Endothelial cell of umbilical vein (primary cell): ENCODE measurements around the gene B9D1. TPM values are rescaled to one million over a fixed set of nuclear protein-coding genes. Genes with fewer than 3 reads are reported as not detected.
A peak's percentile ranks its signal among the peaks of the same experiment; 100 is the strongest.

Source experiments
- BruUV-seq: library from RNA; stranded (reverse); fragments of 400-500 nt; replicated peaks from 2 replicates; lab custom pipeline; 2021; lab: Mats Ljungman, UMichigan
- CTCF ChIA-PET: fragments of 300-600, 350-600 bp; sonication (Branson Sonifier 250); formaldehyde crosslinking; loops from one replicate; lab custom pipeline; 2021; ENCODE audit warnings: antibody characterized with exemption, inconsistent platforms; lab: Charles Lee
- POLR2A ChIA-PET: fragments of 300-600, 350-600 bp; sonication (Branson Sonifier 250); formaldehyde crosslinking; loops from one replicate; lab custom pipeline; 2021; ENCODE audit warnings: antibody characterized with exemption, inconsistent platforms; lab: Charles Lee
- DNase-seq: peaks from one replicate; pipeline ENCODE4 v3.0.0-alpha.2; 2011; ENCODE audit warnings: low read depth, low spot score
- FAIRE-seq: peaks from 2 replicates; lab custom pipeline; 2011; peaks lifted over from hg19 to GRCh38; lab: Jason Lieb, UNC
- H2AFZ ChIP-seq: 2 replicates; pipeline ENCODE4 v1.6.0; 2012; ENCODE audit warnings: low read depth, low read length, control low read depth, inconsistent platforms
- H3K27ac ChIP-seq: 2 replicates; pipeline ENCODE4 v1.5.1; 2011; ENCODE audit warnings: low read depth, mild to moderate bottlenecking, control low read depth, low read length, moderate library complexity; ENCODE audit not compliant: insufficient read depth
- H3K27me3 ChIP-seq, 2 experiments: 2 replicates each; pipeline versions ENCODE4 v1.6.0 to v1.6.1; 2011; ENCODE audit warnings: low read length in 2 of 2, mixed read lengths in 1 of 2; ENCODE audit not compliant: control insufficient read depth in 2 of 2, insufficient read depth in 2 of 2
- H3K36me3 ChIP-seq, 2 experiments: 2 replicates in 1 of 2; 3 replicates in 1 of 2; pipeline ENCODE4 v1.5.1; 2011; ENCODE audit warnings: low read length in 2 of 2, mild to moderate bottlenecking in 1 of 2, moderate library complexity in 1 of 2; ENCODE audit not compliant: control insufficient read depth in 2 of 2, insufficient read depth in 2 of 2; ENCODE audit errors: extremely low read depth in 1 of 2
- H3K4me1 ChIP-seq: 3 replicates; pipeline ENCODE4 v1.5.1; 2011; ENCODE audit warnings: mild to moderate bottlenecking, low read length; ENCODE audit not compliant: control insufficient read depth, insufficient read depth; ENCODE audit errors: extremely low read depth
- H3K4me2 ChIP-seq: 2 replicates; pipeline ENCODE4 v1.6.1; 2011; ENCODE audit warnings: low read length, control low read depth, mixed read lengths; ENCODE audit not compliant: insufficient read depth
- H3K4me3 ChIP-seq, 3 experiments: fragments of 200-600 bp in 1 of 3; sonication (generic), shearing (Covaris generic) in 1 of 3; replicated peaks in 1 of 3; 2 replicates each; pipeline ENCODE4 v1.5.1; 2011 to 2016; ENCODE audit warnings: control low read depth in 3 of 3, low read length in 3 of 3, mild to moderate bottlenecking in 2 of 3, inconsistent platforms in 1 of 3, low read depth in 1 of 3, moderate library complexity in 1 of 3; ENCODE audit not compliant: insufficient read depth in 1 of 3
- H3K79me2 ChIP-seq: 2 replicates; pipeline ENCODE4 v1.6.0; 2012; ENCODE audit warnings: low read length, inconsistent platforms; ENCODE audit not compliant: control insufficient read depth, insufficient read depth
- H3K9ac ChIP-seq: replicated peaks from 2 replicates; pipeline ENCODE3; 2011; ENCODE audit warnings: low read length, control low read depth; ENCODE audit not compliant: insufficient read depth; ENCODE audit errors: extremely low read depth
- H3K9me1 ChIP-seq: replicated peaks from 3 replicates; pipeline ENCODE4 v1.6.0; 2011; ENCODE audit warnings: mild to moderate bottlenecking, low read length; ENCODE audit not compliant: control insufficient read depth, insufficient read depth; ENCODE audit errors: extremely low read depth
- H3K9me3 ChIP-seq: replicated peaks from 2 replicates; pipeline ENCODE4 v1.5.1; 2012; ENCODE audit warnings: low read length, inconsistent platforms; ENCODE audit not compliant: control insufficient read depth, insufficient read depth
- H4K20me1 ChIP-seq: replicated peaks from 2 replicates; pipeline ENCODE3; 2011; ENCODE audit warnings: mild to moderate bottlenecking, low read length; ENCODE audit not compliant: control insufficient read depth, insufficient read depth; ENCODE audit errors: extremely low read depth
- EZH2 ChIP-seq: IDR thresholded peaks from 2 replicates; pipeline ENCODE4 v1.6.1; 2012; ENCODE audit warnings: borderline replicate concordance, low read depth, mild to moderate bottlenecking, moderate library complexity, low read length, inconsistent platforms; ENCODE audit not compliant: severe bottlenecking
- FOS ChIP-seq: IDR thresholded peaks from 2 replicates; pipeline ENCODE4 v1.6.1; 2011; ENCODE audit warnings: mild to moderate bottlenecking, low read length, moderate library complexity, borderline replicate concordance; ENCODE audit not compliant: insufficient read depth
- JUN ChIP-seq: IDR thresholded peaks from 2 replicates; pipeline ENCODE4 v1.6.1; 2011; ENCODE audit warnings: borderline replicate concordance, low read depth; ENCODE audit not compliant: insufficient read length, insufficient read depth
- MYC ChIP-seq: IDR thresholded peaks from one replicate; pipeline ENCODE4 v1.6.1; 2011; ENCODE audit warnings: mild to moderate bottlenecking, low read depth, low read length
- POLR2A ChIP-seq: IDR thresholded peaks from 2 replicates; pipeline ENCODE4 v1.6.1; 2012; ENCODE audit warnings: low read depth, mild to moderate bottlenecking, control low read depth, low read length
- POLR2AphosphoS5 ChIP-seq: IDR thresholded peaks from 2 replicates; pipeline ENCODE4 v1.6.1; 2012; ENCODE audit warnings: low read depth, mild to moderate bottlenecking, control low read depth, low read length, moderate library complexity; ENCODE audit not compliant: insufficient read depth
- dilution Hi-C: fragments of 300-500 bp; cut with MboI; formaldehyde crosslinking; loops from one replicate; pipeline ENCODE4 v1.15.0; 2019; ENCODE audit warnings: low sequenced_read_pairs; ENCODE audit not compliant: extremely low pct_ligation_motif_present
- intact Hi-C: fragments of 100-400 bp; cut with micrococcal nuclease; formaldehyde crosslinking; loops from one replicate; pipeline ENCODE4 v1.10.0; 2022
- polyA plus RNA-seq, 4 experiments: library from polyadenylated mRNA; depleted of rRNA in 3 of 4; stranded (reverse) in 3 of 4; unstranded in 1 of 4; fragments of >200 nt; gene quantifications; 2 replicates each; pipeline versions ENCODE4 v1.2.1 to v1.2.3, GENCODE V29; 2011 to 2012; ENCODE audit warnings: missing spikeins in 1 of 4
- total RNA-seq: library from RNA; stranded (reverse); gene quantifications from 2 replicates; pipeline ENCODE4 v1.2.3, GENCODE V29; 2021
- TF ChIP-seq, protein P1 (sequence below), 2 donors: IDR thresholded peaks; 1 replicate in 1 of 2; 2 replicates in 1 of 2; pipeline ENCODE4 v1.5.1; 2011; ENCODE audit warnings: low read length in 2 of 2, mild to moderate bottlenecking in 2 of 2, moderate library complexity in 2 of 2, control low read depth in 1 of 2, inconsistent platforms in 1 of 2, low read depth in 1 of 2; ENCODE audit not compliant: insufficient read depth in 1 of 2; ENCODE audit errors: extremely low read depth in 1 of 2

B9D1 gene
- total and polyA plus RNA-seq, 2 donors (not counting 3 experiments of a cell fraction or from before 2014, with no cell fraction given): 20.5 to 55.8 TPM

DNA sequence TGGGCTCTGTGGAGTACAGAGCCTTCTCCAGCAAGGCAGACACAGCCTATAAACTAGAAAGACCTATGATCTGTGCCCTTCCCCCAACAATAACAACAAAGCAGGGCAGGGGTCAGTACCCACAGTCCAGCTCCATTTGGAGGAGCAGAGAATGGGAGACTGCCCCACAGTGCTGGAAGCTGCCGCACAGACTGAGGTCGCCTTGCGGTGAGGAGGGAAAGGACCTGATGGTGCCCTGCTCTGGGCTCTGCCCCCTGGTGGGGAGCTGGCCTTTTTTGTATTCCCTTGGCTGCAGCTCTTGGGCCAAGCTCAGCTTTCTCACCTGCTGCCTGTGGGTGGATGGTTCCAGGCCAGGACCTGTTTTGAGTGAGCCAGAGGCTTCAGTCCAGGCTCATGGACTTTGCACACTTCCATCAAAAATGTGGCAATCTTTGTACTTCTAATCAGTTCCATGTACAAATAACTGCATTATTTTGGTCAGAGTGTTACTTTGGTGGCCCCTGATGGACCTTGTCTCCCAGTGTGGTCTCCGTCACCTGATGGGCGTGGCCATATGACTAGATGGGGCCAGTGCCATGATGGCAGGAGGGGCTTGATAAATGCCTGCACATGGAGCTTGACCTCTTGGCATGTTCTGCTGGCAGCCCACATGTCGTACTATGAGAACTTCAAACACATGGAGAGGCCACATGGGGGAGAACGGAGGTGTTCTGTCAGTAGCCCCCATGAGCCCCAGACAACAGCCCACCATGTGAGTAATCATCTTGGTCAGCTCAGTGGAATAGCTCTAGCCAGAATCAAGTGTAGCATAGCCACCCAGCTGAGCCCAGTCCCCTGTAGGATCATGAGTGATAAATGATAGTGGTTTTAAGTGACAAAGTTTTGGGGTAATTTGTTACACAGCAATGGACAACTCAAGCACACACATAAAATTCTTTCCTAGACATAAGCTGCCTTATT lies 24.2 kb downstream of the B9D1 start:
- H3K4me3 ChIP-seq: no peak overlapping the region
- no TSS peak for BruUV-seq
- H3K4me1 ChIP-seq: no peaks in the 10 kb centered on the region
- no peaks in the 10 kb centered on the region for H3K9me1 ChIP-seq
- ChIA-PET POLR2A (no interaction called here), CTCF (interaction anchor here (0.6 to 2.7 kb wide), 23 partner anchors 8 to 109 kb away, joined by 3 to 25 read pairs (median 3); partner anchors contain the start of genes B9D1 and MAPK7)
- no peaks in the 10 kb centered on the region for H4K20me1 ChIP-seq
- H3K9me3 ChIP-seq: no peaks in the 10 kb centered on the region
- dilution Hi-C loops (no loop called here), intact Hi-C loops (no loop called here)
- no peaks in the 10 kb centered on the region for H3K79me2 ChIP-seq
- TF ChIP-seq MYC: no peak
- TF ChIP-seq, protein P1, sequence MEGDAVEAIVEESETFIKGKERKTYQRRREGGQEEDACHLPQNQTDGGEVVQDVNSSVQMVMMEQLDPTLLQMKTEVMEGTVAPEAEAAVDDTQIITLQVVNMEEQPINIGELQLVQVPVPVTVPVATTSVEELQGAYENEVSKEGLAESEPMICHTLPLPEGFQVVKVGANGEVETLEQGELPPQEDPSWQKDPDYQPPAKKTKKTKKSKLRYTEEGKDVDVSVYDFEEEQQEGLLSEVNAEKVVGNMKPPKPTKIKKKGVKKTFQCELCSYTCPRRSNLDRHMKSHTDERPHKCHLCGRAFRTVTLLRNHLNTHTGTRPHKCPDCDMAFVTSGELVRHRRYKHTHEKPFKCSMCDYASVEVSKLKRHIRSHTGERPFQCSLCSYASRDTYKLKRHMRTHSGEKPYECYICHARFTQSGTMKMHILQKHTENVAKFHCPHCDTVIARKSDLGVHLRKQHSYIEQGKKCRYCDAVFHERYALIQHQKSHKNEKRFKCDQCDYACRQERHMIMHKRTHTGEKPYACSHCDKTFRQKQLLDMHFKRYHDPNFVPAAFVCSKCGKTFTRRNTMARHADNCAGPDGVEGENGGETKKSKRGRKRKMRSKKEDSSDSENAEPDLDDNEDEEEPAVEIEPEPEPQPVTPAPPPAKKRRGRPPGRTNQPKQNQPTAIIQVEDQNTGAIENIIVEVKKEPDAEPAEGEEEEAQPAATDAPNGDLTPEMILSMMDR (IDR thresholded peaks at IDR 0.05; ENCODE audit: extremely low read depth in 1 of 2, insufficient read depth in 1 of 2, low read depth in 1 of 2, low read length in 2 of 2): peak; percentile 71 to 86
- H3K36me3 ChIP-seq: peaks cover 0 to 3% of the 10 kb centered on the region in 2 experiments
- no peak overlapping the region for H2AFZ ChIP-seq
- H3K27me3 ChIP-seq: no peaks in the 10 kb centered on the region
- DNase-seq (peak; percentile 66), FAIRE-seq (peak; percentile 63)
- no peak overlapping the region for H3K4me2 ChIP-seq
- no peak overlapping the region for H3K9ac ChIP-seq
- H3K27ac ChIP-seq: no peak overlapping the region

DNA sequence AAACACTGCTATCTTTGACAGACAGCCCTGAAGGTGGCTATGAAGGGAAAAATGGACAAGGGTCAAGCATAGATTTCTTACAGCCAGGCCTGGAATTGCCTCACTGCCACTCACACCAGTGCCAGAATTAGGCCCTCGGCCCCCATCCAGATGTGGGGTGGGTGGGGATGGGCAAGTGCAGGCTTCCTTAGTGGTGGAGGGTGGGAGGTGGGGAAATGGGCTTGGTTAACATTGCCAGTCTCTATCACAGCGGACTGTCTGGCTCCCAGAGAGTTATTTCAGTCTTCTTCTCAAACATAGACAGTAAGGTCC lies 24.9 kb downstream of the B9D1 start:
- no peak overlapping the region for H2AFZ ChIP-seq
- no TSS peak for BruUV-seq
- ChIA-PET CTCF (interaction anchor here (1.0 to 2.7 kb wide), 17 partner anchors 8 to 110 kb away, joined by 3 to 25 read pairs (median 4); partner anchors contain the start of genes B9D1 and MAPK7), POLR2A (interaction anchor here (0.9 kb wide), 1 partner anchor 83 kb away, joined by 10 read pairs; no protein-coding TSS in a partner anchor)
- no peak overlapping the region for H3K4me3 ChIP-seq
- no peaks in the 10 kb centered on the region for H3K9me3 ChIP-seq
- H3K27me3 ChIP-seq: no peaks in the 10 kb centered on the region
- no peaks in the 10 kb centered on the region for H3K9me1 ChIP-seq
- TF ChIP-seq, protein P1 (IDR thresholded peaks at IDR 0.05; ENCODE audit: extremely low read depth in 1 of 2, insufficient read depth in 1 of 2, low read depth in 1 of 2, low read length in 2 of 2): no peak
- TF ChIP-seq POLR2AphosphoS5: no peak
- no peak for TF ChIP-seq POLR2A
- no peak for TF ChIP-seq EZH2
- no peak for TF ChIP-seq MYC
- TF ChIP-seq JUN: no peak
- no peak for TF ChIP-seq FOS
- no peaks in the 10 kb centered on the region for H3K4me1 ChIP-seq
- H3K79me2 ChIP-seq: no peaks in the 10 kb centered on the region
- no peak for FAIRE-seq
- H4K20me1 ChIP-seq: no peaks in the 10 kb centered on the region
- DNase-seq: no peak
- H3K4me2 ChIP-seq: no peak overlapping the region
- H3K36me3 ChIP-seq: peaks cover 0 to 3% of the 10 kb centered on the region in 2 experiments
- no peak overlapping the region for H3K27ac ChIP-seq
- H3K9ac ChIP-seq: no peak overlapping the region
- intact Hi-C loops: no loop called here
- dilution Hi-C loops: no loop called here
